ENCODE data around the gene SUFU. TPM values are rescaled to one million over a fixed set of nuclear protein-coding genes. Genes with fewer than 3 reads are reported as not detected.

The SUFU gene
- total and polyA plus RNA-seq, 2 experiments from 2014 or later: 2.8 to 5.6 TPM

DNA sequence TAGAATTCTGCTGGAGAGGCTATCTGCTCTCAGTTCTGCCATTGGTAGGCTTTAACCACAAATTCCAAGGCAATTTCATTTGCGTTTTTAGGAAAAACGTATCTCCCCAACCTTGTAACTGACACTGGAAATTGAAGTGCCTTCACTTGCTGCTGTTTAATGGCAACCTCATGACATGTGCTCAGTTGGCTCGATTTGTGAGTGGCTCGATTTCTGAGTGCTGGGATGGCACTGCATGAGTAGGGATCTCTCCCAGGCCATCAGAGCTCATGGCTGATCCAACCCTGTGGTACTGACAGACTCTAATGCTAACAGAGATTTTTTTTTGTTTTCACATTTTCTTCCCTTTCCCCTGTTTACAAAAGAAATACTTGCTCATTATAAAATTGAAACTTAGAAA, 56.0 kb downstream of the SUFU start:
- Histone ChIP-seq H3K36me3 (ENCODE audit: insufficient read depth) (no peaks in the 10 kb centered on the region), H2AFZ (no peak overlapping the region), H3K27ac (ENCODE audit: low read depth) (no peak overlapping the region), H3F3A (replicated peaks; ENCODE audit: low read depth) (no peaks in the 10 kb centered on the region), H3K27me3 (ENCODE audit: insufficient read depth) (peaks cover 34% of the 10 kb centered on the region), H3K79me2 (replicated peaks; ENCODE audit: insufficient read depth) (no peaks in the 10 kb centered on the region), H3K4me3 (no peak overlapping the region), H3K4me1 (ENCODE audit: insufficient read depth) (no peaks in the 10 kb centered on the region), H3K4me2 (no peak overlapping the region), H3K9me2 (ENCODE audit: insufficient read depth) (no peaks in the 10 kb centered on the region), H4K20me1 (replicated peaks; ENCODE audit: insufficient read depth) (peaks cover 12% of the 10 kb centered on the region)
- no peaks in the 10 kb centered on the region for H3K36me3 Mint-ChIP-seq (ENCODE audit: low read depth)
- DNase-seq (ENCODE audit: low spot score): no peak
- TF ChIP-seq CTCF (conservative IDR thresholded peaks at IDR 0.05; ENCODE audit: low read depth in 2 of 2) (no peak), POLR2AphosphoS5 (IDR thresholded peaks at IDR 0.05; ENCODE audit: low read depth) (no peak), STAT1 (IDR thresholded peaks at IDR 0.05; ENCODE audit: unreplicated experiment) (no peak), ZNF331 (CRISPR knock-in tag; IDR thresholded peaks at IDR 0.05; ENCODE audit: low read depth) (no peak), ZNF114 (CRISPR knock-in tag; IDR thresholded peaks at IDR 0.05) (no peak), JUNB (IDR thresholded peaks at IDR 0.05; ENCODE audit: unreplicated experiment) (no peak), EZH2phosphoT487 (IDR thresholded peaks at IDR 0.05; ENCODE audit: unreplicated experiment) (no peak), NANOG (IDR thresholded peaks at IDR 0.05; ENCODE audit: borderline replicate concordance) (no peak), CREB1 (CRISPR knock-in tag; IDR thresholded peaks at IDR 0.05; ENCODE audit: low read depth) (no peak), ETS1 (IDR thresholded peaks at IDR 0.05) (no peak), EZH2 (IDR thresholded peaks at IDR 0.05; ENCODE audit: low read depth, unreplicated experiment) (no peak)
- TF ChIP-seq, protein P1, sequence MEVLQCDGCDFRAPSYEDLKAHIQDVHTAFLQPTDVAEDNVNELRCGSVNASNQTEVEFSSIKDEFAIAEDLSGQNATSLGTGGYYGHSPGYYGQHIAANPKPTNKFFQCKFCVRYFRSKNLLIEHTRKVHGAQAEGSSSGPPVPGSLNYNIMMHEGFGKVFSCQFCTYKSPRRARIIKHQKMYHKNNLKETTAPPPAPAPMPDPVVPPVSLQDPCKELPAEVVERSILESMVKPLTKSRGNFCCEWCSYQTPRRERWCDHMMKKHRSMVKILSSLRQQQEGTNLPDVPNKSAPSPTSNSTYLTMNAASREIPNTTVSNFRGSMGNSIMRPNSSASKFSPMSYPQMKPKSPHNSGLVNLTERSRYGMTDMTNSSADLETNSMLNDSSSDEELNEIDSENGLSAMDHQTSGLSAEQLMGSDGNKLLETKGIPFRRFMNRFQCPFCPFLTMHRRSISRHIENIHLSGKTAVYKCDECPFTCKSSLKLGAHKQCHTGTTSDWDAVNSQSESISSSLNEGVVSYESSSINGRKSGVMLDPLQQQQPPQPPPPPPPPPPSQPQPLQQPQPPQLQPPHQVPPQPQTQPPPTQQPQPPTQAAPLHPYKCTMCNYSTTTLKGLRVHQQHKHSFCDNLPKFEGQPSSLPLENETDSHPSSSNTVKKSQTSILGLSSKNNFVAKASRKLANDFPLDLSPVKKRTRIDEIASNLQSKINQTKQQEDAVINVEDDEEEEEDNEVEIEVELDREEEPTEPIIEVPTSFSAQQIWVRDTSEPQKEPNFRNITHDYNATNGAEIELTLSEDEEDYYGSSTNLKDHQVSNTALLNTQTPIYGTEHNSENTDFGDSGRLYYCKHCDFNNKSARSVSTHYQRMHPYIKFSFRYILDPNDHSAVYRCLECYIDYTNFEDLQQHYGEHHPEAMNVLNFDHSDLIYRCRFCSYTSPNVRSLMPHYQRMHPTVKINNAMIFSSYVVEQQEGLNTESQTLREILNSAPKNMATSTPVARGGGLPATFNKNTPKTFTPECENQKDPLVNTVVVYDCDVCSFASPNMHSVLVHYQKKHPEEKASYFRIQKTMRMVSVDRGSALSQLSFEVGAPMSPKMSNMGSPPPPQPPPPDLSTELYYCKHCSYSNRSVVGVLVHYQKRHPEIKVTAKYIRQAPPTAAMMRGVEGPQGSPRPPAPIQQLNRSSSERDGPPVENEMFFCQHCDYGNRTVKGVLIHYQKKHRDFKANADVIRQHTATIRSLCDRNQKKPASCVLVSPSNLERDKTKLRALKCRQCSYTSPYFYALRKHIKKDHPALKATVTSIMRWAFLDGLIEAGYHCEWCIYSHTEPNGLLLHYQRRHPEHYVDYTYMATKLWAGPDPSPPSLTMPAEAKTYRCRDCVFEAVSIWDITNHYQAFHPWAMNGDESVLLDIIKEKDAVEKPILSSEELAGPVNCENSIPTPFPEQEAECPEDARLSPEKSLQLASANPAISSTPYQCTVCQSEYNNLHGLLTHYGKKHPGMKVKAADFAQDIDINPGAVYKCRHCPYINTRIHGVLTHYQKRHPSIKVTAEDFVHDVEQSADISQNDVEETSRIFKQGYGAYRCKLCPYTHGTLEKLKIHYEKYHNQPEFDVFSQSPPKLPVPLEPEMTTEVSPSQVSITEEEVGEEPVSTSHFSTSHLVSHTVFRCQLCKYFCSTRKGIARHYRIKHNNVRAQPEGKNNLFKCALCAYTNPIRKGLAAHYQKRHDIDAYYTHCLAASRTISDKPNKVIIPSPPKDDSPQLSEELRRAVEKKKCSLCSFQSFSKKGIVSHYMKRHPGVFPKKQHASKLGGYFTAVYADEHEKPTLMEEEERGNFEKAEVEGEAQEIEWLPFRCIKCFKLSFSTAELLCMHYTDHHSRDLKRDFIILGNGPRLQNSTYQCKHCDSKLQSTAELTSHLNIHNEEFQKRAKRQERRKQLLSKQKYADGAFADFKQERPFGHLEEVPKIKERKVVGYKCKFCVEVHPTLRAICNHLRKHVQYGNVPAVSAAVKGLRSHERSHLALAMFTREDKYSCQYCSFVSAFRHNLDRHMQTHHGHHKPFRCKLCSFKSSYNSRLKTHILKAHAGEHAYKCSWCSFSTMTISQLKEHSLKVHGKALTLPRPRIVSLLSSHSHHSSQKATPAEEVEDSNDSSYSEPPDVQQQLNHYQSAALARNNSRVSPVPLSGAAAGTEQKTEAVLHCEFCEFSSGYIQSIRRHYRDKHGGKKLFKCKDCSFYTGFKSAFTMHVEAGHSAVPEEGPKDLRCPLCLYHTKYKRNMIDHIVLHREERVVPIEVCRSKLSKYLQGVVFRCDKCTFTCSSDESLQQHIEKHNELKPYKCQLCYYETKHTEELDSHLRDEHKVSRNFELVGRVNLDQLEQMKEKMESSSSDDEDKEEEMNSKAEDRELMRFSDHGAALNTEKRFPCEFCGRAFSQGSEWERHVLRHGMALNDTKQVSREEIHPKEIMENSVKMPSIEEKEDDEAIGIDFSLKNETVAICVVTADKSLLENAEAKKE (CRISPR knock-in tag; IDR thresholded peaks at IDR 0.05): no peak
- TF ChIP-seq, protein P2, sequence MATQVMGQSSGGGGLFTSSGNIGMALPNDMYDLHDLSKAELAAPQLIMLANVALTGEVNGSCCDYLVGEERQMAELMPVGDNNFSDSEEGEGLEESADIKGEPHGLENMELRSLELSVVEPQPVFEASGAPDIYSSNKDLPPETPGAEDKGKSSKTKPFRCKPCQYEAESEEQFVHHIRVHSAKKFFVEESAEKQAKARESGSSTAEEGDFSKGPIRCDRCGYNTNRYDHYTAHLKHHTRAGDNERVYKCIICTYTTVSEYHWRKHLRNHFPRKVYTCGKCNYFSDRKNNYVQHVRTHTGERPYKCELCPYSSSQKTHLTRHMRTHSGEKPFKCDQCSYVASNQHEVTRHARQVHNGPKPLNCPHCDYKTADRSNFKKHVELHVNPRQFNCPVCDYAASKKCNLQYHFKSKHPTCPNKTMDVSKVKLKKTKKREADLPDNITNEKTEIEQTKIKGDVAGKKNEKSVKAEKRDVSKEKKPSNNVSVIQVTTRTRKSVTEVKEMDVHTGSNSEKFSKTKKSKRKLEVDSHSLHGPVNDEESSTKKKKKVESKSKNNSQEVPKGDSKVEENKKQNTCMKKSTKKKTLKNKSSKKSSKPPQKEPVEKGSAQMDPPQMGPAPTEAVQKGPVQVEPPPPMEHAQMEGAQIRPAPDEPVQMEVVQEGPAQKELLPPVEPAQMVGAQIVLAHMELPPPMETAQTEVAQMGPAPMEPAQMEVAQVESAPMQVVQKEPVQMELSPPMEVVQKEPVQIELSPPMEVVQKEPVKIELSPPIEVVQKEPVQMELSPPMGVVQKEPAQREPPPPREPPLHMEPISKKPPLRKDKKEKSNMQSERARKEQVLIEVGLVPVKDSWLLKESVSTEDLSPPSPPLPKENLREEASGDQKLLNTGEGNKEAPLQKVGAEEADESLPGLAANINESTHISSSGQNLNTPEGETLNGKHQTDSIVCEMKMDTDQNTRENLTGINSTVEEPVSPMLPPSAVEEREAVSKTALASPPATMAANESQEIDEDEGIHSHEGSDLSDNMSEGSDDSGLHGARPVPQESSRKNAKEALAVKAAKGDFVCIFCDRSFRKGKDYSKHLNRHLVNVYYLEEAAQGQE (IDR thresholded peaks at IDR 0.05; ENCODE audit: unreplicated experiment): no peak
- H3K4me3 Mint-ChIP-seq: no peak overlapping the region
- H3K9me3 Mint-ChIP-seq: no peaks in the 10 kb centered on the region; the same call in 2 of the 3 replicates
- H3K27me3 Mint-ChIP-seq (ENCODE audit: insufficient read depth, low read depth, poor library complexity): peaks cover 15% of the 10 kb centered on the region
- no peak for ATAC-seq
- H3K4me1 Mint-ChIP-seq: no peaks in the 10 kb centered on the region; the same call in 2 of the 3 replicates
- H3K27ac Mint-ChIP-seq: no peak overlapping the region
